GM18505 (cell line): Measurements from ENCODE around the gene RPL7A.
"Not testable (repeated sequence)": the region's sequence is repeated elsewhere in the genome, so short reads cannot be mapped to it uniquely, and the experiment has no call there.

Experiments
- ATAC-seq: cut with Tn5 transposase; IDR thresholded peaks from one replicate; pipeline ENCODE4 v1.9.1; 2021; ENCODE audit not compliant: unreplicated experiment
- POLR2A ChIP-seq: IDR thresholded peaks from 4 replicates; pipeline ENCODE4 v1.6.1; 2011; ENCODE audit warnings: borderline replicate concordance; ENCODE audit not compliant: insufficient read depth, insufficient read length; ENCODE audit errors: extremely low read depth

The RPL7A gene

GRCh38 chr9:133362359-133363044 is 14.5 kb downstream of the RPL7A start:
- TF ChIP-seq POLR2A, result no peak
- ATAC-seq, result no peak

GRCh38 chr9:133366435-133366834 is 18.4 kb downstream of the RPL7A start:
- TF ChIP-seq POLR2A, result no peak
- no peak for ATAC-seq

- ATAC-seq, result no peak
- no peak for TF ChIP-seq POLR2A
Observed at GRCh38 chr9:133367221-133367620, 19.2 kb downstream of the RPL7A start.

- no peak for ATAC-seq
- no peak for TF ChIP-seq POLR2A
Observed at GRCh38 chr9:133367778-133368177, 19.8 kb downstream of the RPL7A start.

- ATAC-seq, result no peak
- no peak for TF ChIP-seq POLR2A
Observed at GRCh38 chr9:133368249-133368881, 20.3 kb downstream of the RPL7A start.

GRCh38 chr9:133369422-133369821 is 21.4 kb downstream of the RPL7A start:
- no peak for ATAC-seq
- TF ChIP-seq POLR2A, result no peak

GRCh38 chr9:133369933-133370332 is 21.9 kb downstream of the RPL7A start:
- no peak for ATAC-seq
- TF ChIP-seq POLR2A, result no peak

GRCh38 chr9:133370685-133371084 is 22.7 kb downstream of the RPL7A start:
- TF ChIP-seq POLR2A, result no peak
- ATAC-seq, result no peak

GRCh38 chr9:133371261-133371711 is 23.3 kb downstream of the RPL7A start:
- ATAC-seq, result no peak
- TF ChIP-seq POLR2A, result no peak

GRCh38 chr9:133372144-133372543 is 24.1 kb downstream of the RPL7A start:
- TF ChIP-seq POLR2A, result no peak
- ATAC-seq, result no peak

- no peak for TF ChIP-seq POLR2A
- ATAC-seq, result no peak
Observed at GRCh38 chr9:133374612-133375115, 26.6 kb downstream of the RPL7A start.

GRCh38 chr9:133375116-133375723 is 27.2 kb downstream of the RPL7A start:
- peak; percentile 6 for ATAC-seq
- TF ChIP-seq POLR2A, result no peak

GRCh38 chr9:133375724-133376654 is 28.0 kb downstream of the RPL7A start, which contains the start of the genes STKLD1 and SURF4:
TSS of gene STKLD1 (plus strand) at chr9:133376366. CDS start at chr9:133376474, 108 bp downstream.
TSS of gene SURF4 (minus strand) at chr9:133376060. CDS start at chr9:133375969, 91 bp downstream.
- peak; percentile 81 for ATAC-seq
- peak; percentile 86 for TF ChIP-seq POLR2A

- ATAC-seq, result not testable (repeated sequence)
Observed at GRCh38 chr9:133377280-133377679, 29.3 kb downstream of the RPL7A start.
